ENCODE measurements around the gene RDH5.
"Not testable (repeated sequence)": the region's sequence is repeated elsewhere in the genome, so short reads cannot be mapped to it uniquely, and the experiment has no call there.

RDH5 gene

DNA sequence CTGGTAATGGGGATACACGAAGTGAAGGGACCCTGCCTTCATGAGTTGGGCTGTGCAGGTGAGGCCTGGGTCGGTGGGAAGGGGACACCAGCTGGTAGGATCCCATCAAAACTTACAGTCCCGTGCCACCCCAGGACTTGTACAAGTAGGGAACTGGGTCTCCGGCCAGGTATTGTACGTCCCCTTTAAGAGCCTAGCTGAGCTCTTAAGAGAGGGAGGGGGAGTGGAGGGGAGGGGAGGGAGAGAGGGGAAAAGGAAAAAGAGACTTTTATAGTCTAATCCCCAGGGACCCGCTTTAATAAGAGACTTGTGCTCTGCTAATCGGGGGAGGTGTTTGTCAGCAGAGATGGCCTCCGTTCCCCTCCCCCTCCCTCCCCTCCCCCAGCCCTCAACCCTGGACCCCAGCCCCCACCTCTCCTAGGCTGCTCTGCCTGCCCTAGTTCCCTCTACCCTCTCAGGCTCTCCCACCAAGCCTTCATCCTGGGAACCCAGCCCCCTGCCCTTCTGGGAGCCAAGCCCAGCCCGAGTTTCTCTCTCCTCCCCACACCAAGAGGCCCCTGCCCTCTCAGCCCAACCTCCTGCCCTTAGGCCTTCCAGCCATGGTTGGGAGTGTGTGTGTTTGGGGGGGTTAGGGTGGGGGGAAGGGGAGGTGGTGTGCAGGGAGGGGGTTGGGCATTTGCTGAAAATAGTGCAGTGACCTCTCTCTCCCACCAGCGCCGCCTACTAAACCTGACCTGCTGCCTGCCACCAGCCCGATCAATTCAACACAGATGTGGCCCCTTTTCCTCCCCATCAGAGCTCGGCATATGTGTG is 25.4 kb downstream of the RDH5 start:
- DNase-seq (ENCODE audit: low spot score) = no peak

DNA sequence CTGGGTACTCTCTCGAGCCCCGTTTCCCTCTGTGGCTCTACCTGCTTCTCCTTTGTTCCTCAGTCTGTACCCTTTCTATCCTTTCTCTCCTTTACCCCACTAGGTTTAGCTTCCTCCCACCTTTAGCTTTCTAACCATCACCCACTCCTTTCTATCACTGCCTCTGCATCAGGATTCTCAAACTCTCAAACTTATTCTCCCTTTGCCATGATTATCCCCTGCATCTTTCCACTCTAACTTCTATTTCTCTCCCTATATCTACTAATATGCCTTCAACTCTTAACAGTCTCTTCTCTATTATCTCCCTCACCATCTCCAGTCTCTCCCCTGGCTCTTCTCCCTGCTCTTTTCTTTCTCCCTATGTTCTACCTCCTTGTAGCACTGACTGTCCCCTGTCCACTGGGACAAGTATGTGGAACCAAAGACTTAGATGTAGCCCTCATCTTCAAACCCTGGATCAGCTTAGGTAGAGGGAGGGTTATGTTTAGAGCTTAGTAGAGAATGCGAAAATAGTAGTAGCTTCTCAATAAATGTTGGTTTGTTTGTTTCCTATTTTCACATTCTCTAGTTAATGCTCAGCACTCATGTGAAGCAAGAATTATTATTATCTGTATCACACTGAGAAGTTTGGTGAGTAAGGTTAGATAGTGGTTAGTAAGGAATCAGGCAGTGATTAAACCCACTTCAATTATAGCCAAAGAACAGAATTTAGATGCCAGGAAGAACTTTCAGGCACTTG is 26.1 kb downstream of the RDH5 start:
- no peak for DNase-seq (ENCODE audit: low spot score)

DNA sequence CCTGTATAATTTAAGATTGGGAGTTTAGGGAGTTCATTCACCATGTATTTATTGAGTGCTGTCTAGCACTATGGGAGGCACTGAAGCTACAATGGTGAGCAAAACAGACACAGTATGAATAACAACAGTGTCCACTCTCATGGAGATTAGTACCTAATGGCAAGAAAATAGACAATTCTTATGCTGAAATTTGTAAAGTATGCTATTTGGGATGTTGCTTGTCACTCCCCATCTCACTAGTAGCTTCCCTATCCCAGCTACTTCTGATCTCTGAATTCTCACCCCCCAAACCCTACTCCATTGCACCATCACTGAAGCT is 26.7 kb downstream of the RDH5 start:
- no peak for DNase-seq (ENCODE audit: low spot score)

DNA sequence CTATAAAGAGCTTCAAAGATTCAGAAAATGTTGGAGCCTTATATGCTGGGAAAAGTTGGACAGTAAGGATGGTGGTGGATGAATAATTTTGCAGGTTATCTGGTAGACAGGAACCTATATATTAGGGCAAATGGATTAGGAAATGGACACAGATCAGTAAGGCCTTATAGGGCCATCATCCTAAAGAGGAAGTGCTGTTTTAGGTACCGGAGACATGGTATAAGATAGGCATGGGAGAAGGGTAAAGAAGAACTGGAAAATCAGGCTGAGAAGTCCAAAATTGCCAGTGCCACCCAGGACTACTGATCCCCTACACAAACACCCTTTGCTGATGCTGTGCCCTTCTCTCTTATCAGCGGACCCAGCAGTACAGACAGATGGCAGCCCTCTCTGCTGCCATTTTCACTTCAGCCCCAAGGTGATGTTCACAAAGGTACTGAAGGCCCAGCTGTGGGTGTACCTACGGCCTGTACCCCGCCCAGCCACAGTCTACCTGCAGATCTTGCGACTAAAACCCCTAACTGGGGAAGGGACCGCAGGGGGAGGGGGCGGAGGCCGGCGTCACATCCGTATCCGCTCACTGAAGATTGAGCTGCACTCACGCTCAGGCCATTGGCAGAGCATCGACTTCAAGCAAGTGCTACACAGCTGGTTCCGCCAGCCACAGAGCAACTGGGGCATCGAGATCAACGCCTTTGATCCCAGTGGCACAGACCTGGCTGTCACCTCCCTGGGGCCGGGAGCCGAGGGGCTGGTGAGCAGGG is 28.2 kb downstream of the RDH5 start:
- no peak for DNase-seq (ENCODE audit: low spot score)

DNA sequence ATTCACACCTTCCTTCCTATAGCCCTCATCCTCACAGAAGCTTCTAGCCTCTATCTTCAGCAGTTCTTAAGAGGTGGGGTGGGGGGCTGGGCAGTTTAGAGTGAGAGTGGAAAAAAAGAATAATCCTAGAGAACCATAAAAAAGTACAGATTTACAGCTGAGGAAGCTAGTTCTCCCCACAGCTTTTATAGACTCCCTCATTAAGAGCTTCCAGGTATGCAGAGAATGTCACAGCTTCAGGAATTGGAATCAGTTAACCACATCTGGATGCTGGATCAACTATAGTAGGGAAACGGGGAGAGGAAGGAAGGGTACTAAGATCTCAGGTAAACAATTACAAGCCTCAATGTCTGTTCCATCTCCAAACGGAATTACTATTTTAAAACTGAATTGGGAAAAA is 35.1 kb downstream of the RDH5 start:
- no peak for DNase-seq (ENCODE audit: low spot score)

DNA sequence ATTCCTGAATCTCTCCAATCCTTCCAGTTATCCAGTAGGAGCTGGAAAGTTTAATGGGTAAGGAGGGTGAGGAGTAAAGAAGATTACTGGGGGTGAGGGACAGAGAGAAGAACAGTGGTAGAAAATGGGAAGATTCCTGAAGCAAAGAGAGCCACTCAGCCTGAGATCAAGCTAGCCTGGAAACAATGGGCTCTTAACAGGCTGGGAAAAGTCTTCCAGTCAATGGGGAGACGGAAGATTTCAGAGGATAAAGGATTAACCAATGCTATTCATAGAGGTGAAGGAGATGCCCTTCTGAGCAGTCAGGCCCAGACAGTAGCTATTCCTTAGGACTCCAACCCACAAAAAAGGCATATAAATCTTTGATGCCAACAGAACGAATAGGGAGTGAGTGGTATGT is 37.5 kb downstream of the RDH5 start:
- no peak for DNase-seq (ENCODE audit: low spot score)

DNA sequence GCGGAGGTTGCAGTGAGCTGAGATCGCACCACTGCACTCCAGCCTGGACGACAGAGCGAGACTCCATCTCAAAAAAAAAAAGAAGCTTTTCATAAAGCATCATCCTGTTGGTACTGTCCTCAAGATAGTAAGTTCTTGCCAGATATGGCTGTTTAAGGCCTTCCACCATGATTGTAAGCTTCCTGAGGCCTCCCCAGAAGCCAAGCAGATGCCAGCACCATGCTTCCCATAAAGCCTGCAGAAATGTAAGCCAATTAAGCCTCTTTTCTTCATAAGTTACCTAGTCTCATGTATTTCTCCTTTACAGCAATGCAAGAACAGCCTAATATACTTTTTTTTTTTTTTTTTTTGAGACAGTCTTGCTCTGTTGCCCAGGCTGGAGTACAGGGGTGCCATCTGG is 38.4 kb downstream of the RDH5 start:
- DNase-seq (ENCODE audit: low spot score) = not testable (repeated sequence)

DNA sequence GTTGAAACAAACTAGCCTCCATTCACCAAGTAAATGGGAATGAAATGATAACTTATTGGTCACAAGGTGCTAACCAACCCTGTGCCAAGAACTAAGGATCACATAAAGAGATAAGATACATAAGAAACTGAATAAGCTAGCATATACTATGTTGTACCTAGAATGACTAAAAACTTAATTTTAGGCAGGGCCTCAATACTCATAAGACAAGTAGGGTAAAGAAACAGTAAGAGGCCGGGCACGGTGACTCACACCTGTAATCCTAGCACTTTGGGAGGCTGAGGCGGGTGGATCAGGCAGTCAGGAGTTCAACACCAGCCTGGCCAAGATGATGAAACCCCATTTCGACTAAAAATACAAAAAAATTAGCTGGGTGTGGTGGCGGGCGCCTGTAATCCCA is 40.5 kb downstream of the RDH5 start:
- DNase-seq (ENCODE audit: low spot score) = no peak

DNA sequence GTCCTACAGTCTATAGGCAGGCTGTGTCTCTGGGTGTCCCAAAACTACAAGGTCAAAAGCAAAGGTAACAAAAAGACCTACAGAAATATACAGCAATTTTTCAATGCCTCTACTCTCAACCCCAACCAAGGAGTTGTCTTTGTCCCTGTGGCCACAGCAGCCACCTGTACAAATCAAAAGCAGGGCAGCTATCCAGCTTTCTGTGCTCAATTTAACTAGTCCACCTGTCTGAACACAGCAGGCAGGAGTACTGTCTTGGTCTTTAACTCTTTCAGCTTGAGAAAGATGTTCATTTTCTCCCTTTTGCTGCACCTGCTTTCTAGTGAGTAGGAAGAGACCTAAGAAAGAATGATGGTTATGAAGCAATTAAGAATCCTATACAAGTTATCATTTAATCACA is 42.5 kb downstream of the RDH5 start:
- DNase-seq (ENCODE audit: low spot score) = no peak

DNA sequence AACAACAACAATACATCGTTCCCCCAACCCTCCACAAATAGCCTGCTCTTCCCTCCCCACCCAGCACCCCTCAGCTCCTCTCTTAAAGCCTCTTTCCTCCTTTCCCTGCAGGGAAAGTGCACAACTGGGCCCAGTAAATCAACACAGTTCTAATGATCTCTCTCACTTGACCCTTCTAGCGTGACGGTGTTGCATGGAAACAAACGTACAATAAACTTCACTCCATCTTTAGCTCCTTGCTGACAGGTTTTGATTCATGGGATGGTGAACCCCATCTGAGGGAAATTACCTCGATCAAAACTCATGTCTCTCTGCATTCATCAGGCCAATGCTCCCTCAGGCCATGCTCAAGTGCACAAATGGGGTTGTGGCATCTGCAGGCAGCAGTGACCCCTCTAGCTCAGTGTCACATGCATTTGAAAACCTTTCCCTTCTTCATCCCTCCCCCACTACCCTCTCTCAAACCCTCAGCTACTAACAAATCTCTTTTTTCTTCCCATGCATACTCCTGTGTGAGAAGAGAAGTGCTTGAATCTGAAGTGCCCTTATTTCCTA is 45.6 kb downstream of the RDH5 start:
- DNase-seq (ENCODE audit: low spot score) = no peak

DNA sequence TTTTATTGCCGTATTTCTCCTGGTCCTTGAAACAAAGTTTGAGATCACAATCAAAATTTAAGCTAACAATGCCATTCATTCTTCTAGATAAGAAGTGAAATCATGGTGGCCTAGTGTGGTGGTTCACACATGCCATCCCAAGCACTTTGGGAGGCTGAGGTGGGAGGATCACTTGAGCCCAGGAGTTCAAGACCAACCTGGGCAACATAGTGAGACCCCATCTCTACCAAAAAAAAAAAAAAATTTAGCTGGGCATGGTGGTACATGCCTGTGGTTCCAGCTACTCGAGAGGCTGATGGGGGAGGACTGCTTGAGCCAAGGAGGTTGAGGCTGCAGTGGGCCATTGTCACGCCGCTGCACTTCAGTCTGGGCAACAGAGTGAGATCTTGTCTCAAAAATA is 47.0 kb downstream of the RDH5 start:
- DNase-seq (ENCODE audit: low spot score) = no peak

DNA sequence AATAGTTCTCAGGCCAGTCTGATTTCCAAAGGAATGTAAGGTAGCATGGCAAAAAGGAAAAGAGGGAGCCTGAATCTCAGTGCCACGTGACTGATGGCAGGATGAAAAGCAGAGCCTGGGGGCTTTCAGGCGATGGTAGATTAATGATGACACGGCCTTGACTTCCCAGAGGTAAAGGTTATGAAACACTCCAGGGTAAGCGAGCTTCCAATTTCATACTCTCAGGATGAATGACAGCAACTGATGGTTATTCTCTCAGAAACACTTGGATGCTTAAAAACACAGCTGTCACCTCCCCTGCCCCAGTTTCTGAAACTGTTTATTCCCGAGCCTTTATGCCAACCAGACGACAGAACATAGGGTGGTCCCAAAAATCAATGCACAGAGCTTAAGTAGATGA is 51.5 kb downstream of the RDH5 start:
- no peak for DNase-seq (ENCODE audit: low spot score)
